Measurements from ENCODE around the gene MRGPRD.

The MRGPRD gene

DNA sequence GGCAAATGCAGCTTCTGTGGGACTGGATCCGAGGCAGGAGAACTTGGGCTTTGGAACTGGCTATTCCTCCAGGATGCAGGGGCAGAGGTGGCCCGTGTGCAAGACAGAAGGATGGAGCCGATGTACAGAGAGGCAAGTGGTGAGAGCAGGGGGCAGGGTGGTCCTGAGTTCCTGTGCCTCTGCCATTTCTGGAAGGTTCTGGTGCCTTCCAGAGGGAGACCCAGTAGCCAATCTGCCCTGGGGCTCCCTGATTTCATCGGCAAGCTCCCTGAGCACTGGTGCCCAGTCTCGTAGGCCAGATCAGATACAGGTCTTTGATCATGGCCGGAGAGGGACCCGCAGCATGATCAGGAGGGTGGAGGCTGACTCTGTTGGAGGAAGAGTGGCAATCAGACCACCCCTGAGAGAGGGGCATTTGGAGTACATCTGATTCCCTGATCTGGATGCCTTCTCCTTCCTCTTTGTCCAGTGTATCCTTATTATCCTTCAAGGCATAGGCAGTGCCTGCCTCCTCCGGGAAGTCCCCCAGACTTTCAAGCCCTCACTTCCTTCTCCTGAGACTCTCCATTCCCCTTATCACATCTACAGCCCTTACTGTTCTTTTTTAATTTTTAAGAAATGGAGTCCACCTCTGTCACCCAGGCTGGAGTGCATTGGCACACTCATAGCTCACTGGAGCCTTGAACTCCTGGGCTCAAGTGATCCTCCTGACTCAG, 9.7 kb downstream of the MRGPRD start:
- H3K27ac ChIP-seq: no peak overlapping the region
- no peak for TF ChIP-seq CTCF (conservative IDR thresholded peaks at IDR 0.05)
- TF ChIP-seq ZFX (IDR thresholded peaks at IDR 0.05): no peak

DNA sequence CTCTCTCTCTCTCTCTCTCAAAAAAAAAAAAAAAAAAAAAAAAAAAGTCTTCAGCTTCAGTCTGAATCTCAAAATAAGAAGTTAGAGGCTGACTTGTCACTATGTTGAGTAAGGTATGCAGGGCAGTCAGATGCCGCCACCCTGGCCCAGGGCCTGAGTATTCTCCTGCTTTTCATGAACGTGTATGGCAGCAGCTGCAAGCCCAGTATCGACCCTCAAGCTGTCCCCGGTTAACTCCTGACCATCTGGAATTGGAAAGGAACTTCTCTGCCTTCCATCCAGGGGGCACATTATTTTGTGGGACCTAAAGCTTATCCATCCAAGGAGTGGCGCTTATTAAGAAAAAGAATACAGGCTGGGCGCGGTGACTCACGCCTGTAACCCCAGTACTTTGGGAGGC, 11.4 kb downstream of the MRGPRD start:
- TF ChIP-seq ZFX (IDR thresholded peaks at IDR 0.05) (no peak), CTCF (conservative IDR thresholded peaks at IDR 0.05) (no peak)
- no peak overlapping the region for H3K27ac ChIP-seq

DNA sequence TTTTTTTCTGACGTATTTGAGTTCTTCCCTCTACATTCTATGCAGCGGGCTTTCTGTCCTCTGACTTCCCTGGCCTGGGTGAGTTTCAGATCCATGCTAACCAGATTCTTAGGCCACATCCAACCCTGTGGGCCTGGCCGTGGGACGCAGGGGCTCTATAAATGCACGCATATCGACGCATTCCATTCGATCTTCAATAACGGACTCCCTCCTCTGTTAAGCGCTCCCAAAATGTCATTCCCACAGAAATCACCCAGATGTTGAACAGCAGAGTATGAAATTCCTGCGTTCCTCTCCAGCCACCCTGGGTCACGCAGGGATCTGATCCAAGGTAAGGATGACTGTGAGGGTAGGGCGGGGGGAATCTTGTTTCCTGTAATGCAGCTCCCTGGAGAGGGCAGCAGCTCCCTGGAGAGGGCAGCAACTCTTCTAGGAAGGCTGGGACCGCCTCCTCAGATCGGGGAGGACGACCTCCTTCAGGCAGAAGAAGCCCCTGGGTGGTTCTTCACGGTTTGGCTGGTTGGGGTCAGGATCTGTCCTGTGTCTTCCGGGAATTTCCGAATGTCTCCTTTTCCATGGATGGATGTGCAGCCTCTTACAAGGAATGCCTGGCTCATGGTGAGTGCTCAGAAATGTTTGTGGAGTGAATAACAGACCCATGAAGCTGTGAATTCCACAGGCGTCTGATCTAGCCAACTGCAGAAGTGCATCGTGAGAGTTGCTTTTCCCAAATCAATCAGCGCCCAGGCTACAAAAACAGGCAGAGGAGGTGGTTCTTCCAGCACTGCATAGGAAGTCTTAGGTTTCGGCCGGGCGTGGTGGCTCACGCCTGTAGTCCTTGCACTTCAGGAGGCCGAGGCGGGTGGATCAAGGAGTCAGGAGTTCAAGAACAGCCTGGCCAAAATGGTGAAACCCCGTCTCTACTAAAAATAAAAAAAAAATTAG, 12.2 kb downstream of the MRGPRD start:
- no peak for TF ChIP-seq ZFX (IDR thresholded peaks at IDR 0.05)
- no peak for TF ChIP-seq CTCF (conservative IDR thresholded peaks at IDR 0.05)
- no peak overlapping the region for H3K27ac ChIP-seq

GRCh38 chr11:68966894-68967780, 13.6 kb downstream of the MRGPRD start:
- no peak overlapping the region for H3K27ac ChIP-seq
- no peak for TF ChIP-seq CTCF (conservative IDR thresholded peaks at IDR 0.05)
- TF ChIP-seq ZFX (IDR thresholded peaks at IDR 0.05): no peak

DNA sequence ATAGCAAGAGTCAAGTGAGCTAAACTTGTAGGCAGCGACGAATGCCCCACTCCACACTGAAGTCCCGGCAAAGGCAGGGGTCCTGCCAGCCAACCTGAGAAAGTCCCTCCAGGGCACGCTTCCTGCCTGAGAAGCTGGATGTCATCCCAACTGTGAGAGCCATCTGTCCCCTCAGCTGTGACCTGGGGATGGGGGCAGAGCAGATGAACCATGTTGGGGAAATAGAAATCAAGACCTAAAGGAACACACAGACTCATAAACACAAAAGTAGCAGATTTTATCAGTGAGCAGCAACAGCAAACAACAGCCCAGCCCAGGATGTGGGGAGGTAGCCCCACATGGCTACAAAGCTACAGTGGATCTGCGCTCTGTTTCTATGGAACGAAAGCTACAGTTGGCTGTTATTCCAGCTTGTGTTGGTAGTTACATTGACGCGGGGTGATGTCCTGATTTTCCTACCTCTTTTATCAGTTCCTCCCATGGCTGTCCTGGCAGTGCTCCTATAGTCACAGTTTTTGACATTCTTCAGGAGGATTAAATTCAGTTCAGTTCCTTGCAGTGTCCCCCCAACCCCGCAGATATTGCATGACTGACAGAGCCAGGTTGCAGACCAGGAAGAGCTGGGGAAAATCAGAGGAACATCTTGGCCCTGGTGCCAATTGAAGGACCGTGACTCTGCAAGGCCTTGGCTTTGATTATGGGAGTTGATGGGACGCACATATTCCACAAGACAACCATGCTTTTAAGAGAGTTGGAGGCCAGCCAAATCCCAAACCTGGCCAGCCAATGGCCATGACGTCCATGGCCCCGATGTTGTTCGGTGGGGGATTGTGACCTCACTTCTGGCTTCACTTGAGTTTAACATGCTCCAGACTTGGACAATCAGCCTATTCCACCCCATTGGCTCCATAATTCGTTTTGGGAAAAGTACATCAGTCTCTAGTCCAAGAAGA, 14.6 kb downstream of the MRGPRD start:
- TF ChIP-seq CTCF (conservative IDR thresholded peaks at IDR 0.05) (no peak), ZFX (IDR thresholded peaks at IDR 0.05) (no peak)
- H3K27ac ChIP-seq: no peak overlapping the region

GRCh38 chr11:68963779-68964178, 17.0 kb downstream of the MRGPRD start:
- TF ChIP-seq CTCF (conservative IDR thresholded peaks at IDR 0.05) (no peak), ZFX (IDR thresholded peaks at IDR 0.05) (no peak)

More at GRCh38 chr11:68963779-68964178, 17.0 kb downstream of the MRGPRD start:
- H3K27ac ChIP-seq: no peak overlapping the region
